ENCODE measurements around the gene SRP72.

SRP72 gene

DNA sequence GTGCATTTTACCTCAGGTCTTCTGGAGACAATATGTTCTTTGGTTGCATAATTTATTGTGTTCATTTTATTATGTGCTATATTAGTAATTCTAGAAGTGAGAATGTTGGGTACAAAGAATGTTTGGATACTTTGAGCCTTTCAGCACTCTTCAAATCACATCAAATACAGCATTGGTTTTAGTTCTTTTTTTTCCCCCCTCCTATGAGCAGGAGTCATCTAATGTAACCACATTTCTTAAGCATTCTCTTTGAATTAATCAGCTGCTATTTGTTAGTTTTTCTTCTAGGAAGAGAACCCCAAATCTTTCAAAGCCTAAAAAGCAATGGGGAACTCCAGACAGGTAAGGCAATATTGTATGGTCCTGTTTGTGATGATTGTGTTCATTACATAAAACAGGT lies 84.9 kb downstream of the SRP72 start:
- DNase-seq, result no peak

All from stimulated activated naive CD4-positive, alpha-beta T cell (primary cell).